NCI-H69 (cell line): ENCODE measurements around the gene ARX.
A peak's percentile ranks its signal among the peaks of the same experiment; 100 is the strongest.

Experiments
- DNase-seq: peaks from one replicate; lab custom pipeline; 2025; lab: John Stamatoyannopoulos, UW

ARX gene

DNA sequence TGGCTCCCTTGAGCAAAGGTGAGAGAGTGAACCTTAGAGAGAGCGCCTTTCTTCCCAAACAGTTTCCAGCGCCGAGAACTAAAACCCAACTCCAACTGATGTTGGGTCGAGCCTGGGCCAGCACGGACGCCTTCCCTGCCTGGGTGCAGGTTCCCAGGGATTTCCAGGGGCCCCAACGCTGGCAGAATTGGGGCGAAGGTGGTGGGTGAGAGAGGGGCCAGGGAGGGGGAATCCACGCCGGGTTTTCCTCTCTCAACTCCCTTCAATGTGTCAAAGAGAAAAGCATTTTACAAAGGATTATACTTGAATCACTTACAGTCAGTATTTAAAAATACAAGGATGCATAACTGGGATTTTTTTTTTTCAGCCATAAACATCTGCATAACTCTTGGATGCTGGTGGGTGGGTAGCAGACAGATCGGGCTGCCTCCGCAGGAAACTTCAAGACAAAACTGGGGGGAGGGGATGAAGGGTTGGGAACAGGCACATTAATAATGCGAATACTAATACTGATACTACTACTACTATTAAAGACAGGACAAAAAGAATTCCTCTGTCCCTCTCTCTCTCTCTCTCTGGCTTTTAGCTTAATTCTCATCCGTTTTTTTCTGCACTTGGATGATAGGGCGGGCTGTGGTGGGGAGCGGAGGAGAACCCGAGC lies 1.3 kb upstream of the ARX start:
- DNase-seq: peak; percentile 40

DNA sequence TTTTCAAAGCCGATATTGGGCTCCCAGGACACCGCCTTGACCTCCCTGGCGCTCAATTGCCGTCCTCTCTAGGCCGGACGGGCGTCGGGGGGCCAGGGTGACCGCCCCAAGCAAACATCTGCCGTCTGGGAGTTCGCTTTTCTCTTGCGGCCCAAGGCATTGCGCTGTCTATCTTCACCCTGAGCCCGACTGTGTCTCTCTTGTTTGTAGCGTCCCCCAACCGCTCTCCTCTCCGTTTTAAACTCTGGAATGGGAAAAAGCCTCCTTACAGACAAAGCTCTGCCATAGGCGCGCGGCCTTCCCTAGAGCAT lies 551 bp upstream of the ARX start:
- DNase-seq: no peak

DNA sequence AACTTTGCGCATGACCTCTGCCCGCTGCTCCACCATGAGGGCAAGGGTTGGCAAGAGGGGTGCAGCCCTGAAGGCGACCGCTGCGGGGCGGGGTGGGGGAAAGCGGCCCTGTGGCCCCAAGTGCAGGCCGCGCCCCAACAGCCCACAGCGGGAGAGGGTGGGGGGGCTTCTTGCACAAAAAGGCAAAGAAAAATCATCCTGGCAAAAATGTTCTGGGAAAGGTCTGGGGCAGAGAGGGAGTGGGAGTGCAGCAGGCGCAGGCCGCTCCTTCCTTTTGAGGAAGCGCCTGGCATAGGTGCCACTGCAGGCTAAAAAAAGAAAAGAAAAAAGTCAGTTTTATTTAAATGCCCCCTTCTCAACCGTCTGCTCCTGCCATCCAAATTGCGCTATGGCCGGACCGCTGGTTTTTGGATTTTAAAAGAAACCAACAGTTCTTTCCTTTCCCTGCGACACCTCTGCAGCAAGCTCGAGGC lies 1.4 kb downstream of the ARX start:
- DNase-seq: no peak

DNA sequence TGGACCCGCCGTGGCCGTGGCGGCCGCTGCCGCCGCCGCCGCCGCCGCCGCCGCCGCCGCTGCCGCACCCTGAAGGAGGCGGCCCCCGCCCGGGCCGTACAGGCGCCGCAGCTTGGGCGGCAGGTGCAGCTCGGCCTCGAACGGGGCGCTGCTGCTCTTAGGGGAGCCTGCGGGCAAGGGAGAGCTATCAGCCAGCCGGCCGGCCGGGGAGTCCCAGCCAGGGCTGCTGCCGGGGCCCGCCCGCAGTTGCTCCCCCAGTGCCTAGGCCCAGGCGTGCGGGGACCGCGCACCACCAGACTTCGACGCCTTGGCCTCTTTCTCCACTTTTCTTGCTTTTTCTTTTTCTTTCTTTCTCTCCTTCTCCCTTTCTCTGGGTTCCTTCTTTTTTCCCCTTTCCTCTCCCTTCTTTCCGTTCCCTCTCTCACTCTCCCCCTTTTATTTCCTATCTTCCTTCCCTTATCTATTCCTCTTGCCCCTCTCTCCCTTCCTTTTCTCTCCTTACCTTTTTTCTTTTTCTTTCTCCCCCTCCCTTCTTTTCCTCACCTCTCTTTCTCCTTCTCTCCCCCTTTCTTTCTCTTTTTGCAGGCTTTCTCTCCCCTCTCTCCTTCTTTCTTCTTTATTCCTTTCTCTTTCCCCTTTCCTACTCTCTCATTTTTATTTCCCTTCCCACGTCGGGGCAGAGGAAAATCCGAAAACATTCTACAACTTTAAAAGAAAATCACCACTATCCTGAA lies 2.0 kb downstream of the ARX start:
- DNase-seq: peak; percentile 51

DNA sequence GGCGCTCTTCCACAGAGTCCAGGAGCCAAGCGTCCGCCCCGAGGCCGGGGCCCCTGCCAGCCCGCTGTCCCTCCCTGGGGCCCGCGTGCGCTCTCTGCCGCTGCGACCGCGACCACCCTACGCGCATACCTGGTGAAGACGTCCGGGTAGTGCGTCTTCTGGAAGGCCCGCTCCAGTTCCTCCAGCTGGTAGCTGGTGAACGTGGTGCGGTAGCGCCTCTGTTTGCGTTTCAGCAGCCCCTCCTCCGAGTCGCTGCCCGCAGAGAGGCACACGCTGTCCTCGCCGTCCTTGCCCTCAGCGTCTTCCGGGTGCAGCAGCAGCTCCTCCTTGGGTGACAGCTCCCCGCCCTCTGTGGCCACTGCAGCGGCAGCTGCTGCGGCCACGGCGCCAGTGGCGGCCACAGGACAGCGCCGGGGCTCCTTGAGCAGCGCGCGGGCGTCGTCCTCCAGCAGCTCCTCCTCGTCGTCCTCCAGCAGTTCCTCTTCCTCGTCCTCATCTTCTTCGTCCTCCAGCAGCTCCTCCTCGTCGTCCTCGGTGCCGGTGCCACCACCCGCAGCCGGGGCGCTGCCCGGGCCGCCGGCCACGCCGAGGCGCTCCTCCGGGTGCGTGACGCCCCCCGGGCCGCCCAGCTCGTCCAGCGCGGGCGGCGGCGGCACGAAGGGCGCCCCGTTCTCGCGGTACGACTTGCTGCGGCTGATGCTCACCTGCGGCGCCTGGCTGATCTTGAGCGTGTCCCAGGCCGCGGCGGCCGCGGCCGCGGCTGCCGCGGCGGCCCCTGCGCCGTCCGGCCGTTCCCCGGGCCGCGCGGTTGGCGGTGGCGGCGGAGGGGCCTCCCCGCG lies 2.8 kb downstream of the ARX start:
- DNase-seq: peak; percentile 58

DNA sequence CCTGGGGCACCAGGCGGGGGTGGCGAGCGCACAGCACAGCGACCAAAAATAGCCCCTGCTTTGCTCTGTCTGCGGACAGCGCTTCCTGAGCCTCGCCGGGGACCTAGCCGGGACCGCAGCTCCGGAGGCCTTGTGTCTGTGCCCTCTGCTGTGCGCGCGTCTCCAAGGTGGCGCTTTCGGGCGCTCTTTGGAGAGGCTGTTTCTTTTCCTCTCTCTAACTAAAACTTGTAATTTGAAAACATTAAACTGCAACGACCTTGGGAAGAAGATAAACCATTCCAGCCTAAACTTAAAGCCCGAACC lies 3.4 kb downstream of the ARX start:
- DNase-seq: peak; percentile 53

DNA sequence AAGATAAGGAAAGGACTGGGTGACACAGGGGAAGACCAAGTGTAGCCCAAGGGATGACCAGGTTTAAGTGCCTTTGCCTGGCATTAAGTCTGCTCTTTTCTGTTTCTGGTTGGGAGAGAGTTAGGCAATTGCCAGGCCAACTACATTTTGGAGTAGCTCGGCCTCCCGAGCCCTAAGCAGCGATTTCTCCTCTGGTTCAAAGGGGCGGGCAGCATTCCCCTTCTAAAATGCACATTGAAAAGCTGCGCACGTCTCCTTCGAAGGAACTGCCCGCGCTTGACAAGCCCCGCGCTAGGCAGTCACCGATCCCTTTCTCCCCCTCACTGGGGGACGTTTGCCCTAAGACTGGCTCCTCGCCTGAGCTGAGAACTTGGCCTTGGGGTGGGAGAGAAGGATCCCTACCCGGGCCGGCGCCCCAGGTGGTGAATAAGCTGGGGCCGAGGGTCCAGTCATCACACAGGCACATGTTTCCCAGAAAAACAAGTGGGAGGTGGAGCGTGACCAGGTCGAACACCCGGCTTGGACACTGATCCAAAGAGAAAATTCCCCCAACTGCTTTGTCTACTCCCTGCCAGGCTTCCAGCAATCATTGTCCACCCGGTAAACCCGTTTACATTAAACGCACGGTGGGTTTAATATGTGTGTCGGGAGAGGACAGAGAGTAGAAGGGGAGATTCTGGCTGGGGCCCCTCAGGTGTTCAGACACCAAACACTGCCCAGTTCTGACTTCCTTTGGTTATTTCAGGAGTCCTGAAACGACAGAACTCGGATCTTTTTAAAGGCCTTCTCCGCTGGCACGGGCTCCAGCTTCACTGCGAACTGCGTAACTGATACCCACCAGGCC lies 4.0 kb downstream of the ARX start:
- DNase-seq: peak; percentile 27

DNA sequence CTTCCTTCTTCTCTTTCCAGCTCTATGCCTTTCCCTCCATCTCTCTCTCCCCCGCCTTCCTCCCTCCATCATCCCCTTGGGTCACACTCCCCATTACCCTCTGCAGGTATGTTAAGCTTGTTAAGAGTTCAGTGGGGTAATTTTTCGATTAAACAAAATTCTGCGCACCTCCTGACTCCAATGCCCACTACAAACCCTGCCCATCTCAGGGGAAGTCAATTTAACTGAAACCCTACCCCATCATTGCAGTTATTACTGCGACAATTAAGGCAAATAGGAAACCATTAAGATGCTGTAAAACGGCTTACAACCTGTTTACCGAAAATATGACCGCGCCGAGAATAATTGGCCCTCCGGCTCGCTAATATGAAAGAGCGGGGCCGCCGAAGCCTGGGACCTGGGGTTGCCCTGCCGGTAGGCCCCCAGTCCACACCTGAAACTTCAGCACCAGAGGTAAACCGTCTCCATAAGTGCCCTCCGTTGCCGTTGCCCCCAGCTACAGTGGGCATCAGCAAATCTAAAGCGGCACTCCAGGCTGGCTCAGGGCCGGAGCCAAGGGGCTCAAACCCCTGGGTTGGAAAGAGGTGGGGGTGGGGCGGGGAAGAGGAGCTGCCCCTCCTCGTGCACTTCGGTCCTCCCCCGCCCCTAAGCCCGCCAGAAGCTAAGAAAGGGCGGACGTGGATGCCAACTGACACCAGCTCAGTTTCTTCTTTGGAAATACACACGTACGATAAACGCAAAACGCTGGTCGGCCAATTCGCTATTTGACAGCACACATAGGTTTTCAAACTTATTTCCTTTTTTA lies 4.8 kb downstream of the ARX start:
- peak; percentile 48 for DNase-seq

DNA sequence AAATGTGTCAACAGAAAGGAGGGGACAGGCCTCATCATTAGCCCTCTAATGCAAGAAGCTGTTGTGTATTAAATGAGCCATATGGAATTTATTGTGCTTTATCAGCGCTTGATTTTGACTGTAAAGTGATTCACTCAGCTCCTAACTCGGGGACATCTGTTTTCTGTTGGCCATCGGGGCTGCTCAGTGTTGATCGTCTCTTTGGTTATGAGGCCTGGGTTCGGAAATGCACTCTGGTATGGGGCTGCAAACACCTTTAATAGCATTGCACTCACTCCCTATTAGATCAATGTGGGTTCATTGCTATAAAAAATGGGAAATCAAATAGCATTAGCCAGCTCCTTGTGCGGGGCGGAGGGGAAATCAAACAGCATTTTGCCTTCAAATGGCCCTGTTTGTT lies 6.4 kb downstream of the ARX start:
- no peak for DNase-seq

DNA sequence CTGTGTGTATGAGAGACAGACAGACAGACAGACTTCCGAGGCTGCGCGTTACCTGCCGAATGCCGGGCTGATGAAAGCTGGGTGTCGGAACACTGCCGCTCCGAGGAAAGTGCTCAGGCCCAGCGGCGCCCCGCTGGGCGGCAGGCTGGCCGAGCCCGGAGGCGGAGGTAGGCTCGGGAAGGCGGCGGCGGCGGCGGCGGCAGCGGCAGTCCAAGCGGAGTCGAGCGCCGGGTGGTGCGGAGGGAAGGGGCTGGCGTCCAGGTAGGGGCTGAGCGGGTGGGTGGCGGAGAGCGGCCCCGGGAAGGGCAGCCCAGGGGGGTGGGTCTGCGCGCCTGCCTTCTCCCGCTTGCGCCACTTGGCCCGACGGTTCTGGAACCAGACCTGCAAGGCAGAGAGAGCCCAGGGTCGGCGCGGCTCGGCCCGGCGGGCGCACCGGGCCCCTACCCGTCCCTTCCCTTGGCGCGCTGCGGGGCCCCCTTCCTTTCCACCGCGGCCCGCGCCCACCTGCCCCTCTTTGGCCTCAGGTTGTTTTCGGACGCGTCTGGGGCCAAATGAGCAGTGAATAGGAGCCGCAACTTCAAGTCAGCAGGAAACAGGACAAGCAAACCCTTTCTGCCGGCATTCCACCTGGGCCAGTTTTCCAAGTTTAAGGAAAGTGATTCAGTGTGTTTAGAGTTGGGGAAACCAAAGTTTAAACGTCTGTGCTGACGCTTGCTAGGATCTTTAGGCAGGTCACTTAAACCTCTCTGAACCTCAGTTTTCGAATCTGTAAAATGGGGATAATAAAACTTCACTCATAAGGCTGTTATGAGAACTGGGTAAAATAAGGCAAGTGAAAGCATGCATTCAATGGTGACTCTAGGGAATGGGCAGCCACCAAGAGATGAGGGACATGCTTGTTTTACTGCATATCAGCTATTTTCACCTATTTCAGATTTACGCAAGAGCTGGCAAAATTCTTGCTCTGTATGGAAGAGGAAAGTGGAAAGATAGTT lies 8.4 kb downstream of the ARX start:
- no peak for DNase-seq

DNA sequence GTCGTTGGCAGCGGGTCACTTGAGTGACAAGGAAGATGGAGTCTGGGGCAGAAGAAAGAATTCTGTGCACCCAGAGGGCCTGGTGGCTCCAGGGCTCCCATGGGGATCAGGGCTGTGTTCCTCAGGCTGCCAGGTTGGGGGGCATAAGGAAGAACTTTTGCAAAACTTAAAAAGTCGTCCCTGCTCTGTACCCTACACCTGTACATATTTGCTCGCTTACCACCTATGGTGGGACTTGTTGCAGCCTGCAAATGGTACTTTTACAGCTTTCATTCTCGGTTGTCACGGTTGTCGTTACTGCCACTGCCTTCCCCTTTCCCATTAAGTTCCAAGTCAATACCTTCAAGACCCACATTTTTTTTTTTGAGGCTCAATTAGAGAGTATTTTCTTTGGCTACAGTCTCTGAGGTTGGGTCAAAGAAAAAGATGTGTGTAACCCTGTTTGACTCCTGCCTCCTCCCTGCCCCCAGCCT lies 9.1 kb downstream of the ARX start:
- DNase-seq: no peak

DNA sequence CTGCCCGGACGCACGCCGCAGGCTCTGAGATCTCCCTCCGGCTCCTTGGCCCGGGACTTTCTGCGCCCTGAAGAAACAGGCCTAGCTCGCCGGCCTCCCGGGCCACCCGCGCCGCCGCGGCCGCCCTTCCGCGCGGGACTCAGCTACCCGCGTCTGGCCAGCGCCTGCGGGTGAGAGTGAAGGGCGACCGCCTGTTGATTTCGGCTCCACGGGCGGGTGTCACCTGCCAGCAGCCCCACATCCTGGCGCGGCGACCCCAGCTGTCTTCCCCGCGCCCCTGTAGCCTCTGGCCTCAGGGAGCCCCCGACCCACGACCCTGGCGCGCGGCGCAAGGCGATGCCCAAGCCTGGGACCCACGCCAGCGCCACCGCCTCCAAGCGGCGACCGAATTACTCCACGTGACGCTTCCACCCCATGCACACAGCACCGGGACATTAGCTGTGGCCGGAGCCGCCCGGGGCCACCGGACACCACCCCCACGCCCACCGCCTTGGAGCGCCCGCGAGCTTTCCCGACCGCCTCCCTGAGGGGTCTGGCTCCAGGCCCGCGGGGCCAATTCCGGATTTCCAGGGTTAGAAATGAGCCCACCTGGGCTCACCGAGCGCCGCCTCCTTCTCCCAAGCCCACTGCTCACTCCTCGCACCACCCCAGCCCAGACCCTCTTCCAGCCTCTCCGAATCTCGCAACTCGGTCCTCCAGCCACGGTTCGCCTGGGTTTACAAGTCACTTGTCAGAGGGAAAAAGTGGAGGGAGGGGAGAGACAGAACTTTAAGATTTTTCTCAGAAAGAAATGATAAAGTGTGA lies 10.2 kb downstream of the ARX start:
- DNase-seq: no peak

DNA sequence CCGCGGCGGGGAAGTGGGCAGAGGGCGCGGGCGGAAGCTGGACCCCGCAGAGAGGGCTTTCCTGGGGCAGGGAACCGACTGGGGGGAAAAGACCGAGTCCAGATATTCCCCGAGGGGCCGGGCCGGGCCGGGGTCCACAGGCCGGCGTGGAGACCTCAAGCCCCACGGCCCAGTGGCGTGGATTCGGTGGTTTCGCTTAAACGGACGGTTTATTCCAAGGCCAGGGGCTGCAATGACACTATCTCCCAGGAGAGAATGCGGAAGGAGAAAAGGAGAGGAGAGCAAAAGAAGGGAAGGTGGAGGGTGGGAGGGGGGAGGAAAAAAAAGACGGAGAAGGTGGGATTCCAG lies 10.8 kb downstream of the ARX start:
- no peak for DNase-seq

DNA sequence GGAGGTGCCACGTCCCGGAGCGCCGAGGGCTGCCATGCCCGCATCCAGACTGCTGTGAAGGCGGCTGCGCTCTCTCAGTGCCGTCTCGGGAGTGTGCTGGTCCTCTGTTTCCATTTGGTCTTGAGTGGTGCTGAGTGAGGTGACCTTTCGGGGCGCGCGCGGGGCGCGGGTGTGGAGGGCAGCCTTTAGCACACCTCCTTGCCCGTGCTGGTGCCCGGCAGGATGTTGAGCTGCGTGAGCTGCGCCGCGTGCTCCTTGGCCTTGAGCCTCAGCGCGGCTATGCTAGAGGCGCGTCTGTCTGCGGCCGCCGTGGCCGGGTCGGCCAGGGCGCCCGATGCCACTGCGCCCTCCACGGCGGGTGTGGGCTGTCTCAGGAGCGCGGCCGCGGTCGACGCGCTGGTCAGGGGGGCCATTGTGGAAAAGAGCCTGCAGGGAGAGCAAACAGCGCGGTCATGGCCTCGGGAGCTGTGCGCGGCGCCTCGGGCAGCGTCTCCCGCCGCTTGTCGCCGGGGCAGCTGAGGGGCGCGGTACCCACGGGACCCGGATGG lies 11.2 kb downstream of the ARX start:
- DNase-seq: no peak

DNA sequence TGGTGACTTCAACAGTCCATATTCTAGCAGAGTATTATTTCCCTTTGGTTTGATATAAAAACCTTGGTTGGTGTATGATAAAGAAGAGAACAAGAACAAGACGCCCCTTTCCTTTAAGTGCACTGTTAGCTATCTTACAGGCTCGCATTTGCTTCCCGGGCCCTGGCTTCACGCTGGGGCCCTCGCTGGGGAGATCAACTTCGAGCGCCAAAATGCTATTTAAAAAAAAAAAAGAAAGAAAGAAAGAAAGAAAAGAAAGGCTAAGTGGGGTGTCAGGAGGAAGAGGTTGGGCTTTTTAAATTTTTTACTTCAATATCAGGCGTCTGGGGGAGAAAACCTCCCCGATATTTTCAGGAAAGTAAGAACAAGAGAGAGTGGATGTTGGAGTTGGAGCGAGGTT lies 11.7 kb downstream of the ARX start:
- no peak for DNase-seq

DNA sequence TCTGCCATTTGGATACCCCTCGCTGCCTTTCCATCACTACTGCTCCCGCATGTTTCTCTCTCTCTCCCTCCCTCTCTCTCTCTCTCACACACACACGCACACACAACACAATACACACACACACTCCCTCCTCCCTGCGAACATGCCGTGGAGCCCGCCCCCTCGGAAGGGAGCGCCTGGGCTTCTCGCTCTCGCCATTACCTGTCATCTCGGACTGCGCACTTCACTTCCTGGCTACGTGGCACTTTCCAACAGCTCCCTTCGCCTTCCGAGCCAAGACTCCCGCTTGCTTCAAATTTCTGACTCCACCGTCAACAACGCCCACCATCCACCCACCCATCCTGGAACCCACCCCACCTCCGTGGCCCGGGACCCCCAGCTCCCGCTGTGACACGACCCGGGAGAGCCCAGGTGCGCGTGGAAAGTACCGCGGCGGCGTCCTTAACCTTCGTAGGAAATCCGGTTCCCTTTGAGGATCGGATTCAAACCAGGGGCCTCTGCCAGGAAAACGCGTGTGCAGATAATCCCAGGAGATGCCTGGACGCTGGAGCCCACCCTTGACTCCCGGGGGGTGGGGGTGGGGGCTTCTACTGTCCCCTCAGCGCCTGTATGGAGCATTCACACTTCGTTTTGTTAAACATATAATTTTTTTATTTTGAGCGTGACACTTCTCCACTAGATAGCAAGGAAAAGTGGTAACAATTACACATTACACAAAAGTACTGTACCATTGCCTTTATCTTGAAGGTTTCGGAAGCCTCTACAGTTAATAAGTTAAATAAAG lies 12.5 kb downstream of the ARX start:
- DNase-seq: no peak

DNA sequence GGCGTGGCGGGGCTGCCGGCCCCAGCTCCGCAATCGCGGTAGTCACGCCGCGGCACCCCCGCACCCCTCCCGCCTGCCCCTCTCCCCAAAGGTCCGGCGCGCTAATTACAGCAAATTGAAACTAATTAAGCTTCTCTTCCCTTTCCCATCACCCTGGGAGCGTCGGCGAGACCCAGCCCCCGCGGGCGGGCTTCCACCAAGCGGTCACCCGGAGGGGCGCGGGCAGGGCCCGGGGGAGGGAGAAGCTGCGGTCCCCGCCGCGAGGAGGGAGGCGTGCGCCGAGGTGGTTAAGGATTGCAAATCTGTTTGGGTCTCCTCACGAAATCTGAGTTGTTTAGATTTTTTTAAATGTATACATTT lies 13.1 kb downstream of the ARX start:
- DNase-seq: no peak
